GM12878 (cell line): Measurements from ENCODE around the gene ZDHHC17.

ENCODE experiments used
- EZH2 ChIP-seq: IDR thresholded peaks from 2 replicates; pipeline ENCODE4 v1.6.1; 2012; ENCODE audit warnings: low read depth, mild to moderate bottlenecking, control low read depth, inconsistent platforms, low read length, borderline replicate concordance; ENCODE audit not compliant: control insufficient read depth
- NFYB ChIP-seq: IDR thresholded peaks from 2 replicates; pipeline ENCODE4 v1.6.1; 2011; ENCODE audit warnings: low read depth, mild to moderate bottlenecking, low read length, improper control_type of control experiment, moderate library complexity; ENCODE audit not compliant: insufficient read depth
- SMARCA5 ChIP-seq: fragments of 450-650 bp; IDR thresholded peaks from 2 replicates; pipeline ENCODE4 v1.6.1; 2017; ENCODE audit warnings: mild to moderate bottlenecking
- SP1 ChIP-seq: IDR thresholded peaks from one replicate; pipeline ENCODE4 v1.6.1; 2011; ENCODE audit warnings: low read depth, low read length
- SUPT20H ChIP-seq: IDR thresholded peaks from 2 replicates; pipeline ENCODE4 v1.6.1; 2011; ENCODE audit warnings: low read depth, mild to moderate bottlenecking, low read length, moderate library complexity, borderline replicate concordance; ENCODE audit not compliant: control insufficient read depth
- ZNF217 ChIP-seq: fragments of 450-650 bp; IDR thresholded peaks from 2 replicates; pipeline ENCODE4 v1.6.1; 2017; ENCODE audit warnings: antibody characterized with exemption, mild to moderate bottlenecking
- TF ChIP-seq, protein P1 (sequence below), 3 experiments: IDR thresholded peaks in 2 of 3; conservative IDR thresholded peaks in 1 of 3; 2 replicates each; pipeline ENCODE4 v1.5.1; 2011; ENCODE audit warnings: low read depth in 3 of 3, low read length in 3 of 3, mild to moderate bottlenecking in 3 of 3, control low read depth in 2 of 3, moderate library complexity in 2 of 3, inconsistent platforms in 1 of 3, mixed read lengths in 1 of 3; ENCODE audit not compliant: control insufficient read depth in 2 of 3, insufficient read depth in 1 of 3; ENCODE audit errors: extremely low read depth in 1 of 3
- TF ChIP-seq, protein P2 (sequence below): IDR thresholded peaks from 2 replicates; pipeline ENCODE4 v1.6.1; 2011; ENCODE audit warnings: low read depth, low read length, improper control_type of control experiment, borderline replicate concordance
- TF ChIP-seq, protein P3 (sequence below): IDR thresholded peaks from 2 replicates; pipeline ENCODE4 v1.6.1; 2011; ENCODE audit warnings: mild to moderate bottlenecking, low read depth, low read length, moderate library complexity; ENCODE audit not compliant: insufficient replicate concordance
- TF ChIP-seq, protein P4 (sequence below): fragments of 450-650 bp; IDR thresholded peaks from 2 replicates; pipeline ENCODE4 v1.6.1; 2017; ENCODE audit warnings: low read depth, mild to moderate bottlenecking, moderate library complexity
- TF ChIP-seq, protein P5 (sequence below): IDR thresholded peaks from 2 replicates; pipeline ENCODE4 v1.6.1; 2012; ENCODE audit warnings: low read depth, low read length, improper control_type of control experiment

DNA sequence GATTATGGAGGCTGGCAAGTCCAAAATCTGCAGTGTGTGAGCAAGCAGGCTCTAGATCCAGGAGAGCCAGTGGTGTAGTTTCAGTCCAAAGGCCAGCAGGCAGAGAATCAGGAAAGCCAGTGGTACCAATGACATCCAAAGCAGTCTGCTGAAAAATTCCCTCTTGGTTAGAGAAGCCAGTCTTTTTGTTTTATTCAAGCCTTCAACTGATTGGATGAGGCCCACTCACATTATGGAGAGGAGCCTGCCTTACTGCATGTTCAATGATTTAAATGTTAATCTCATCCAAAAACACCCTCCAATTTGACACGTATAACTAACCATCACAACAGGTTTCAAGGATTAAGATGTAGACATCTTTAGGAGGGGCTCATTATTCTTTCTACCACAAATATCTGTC is 49.5 kb upstream of the ZDHHC17 start:
- no peak for TF ChIP-seq SP1
- no peak for TF ChIP-seq SUPT20H
- TF ChIP-seq, protein P1, sequence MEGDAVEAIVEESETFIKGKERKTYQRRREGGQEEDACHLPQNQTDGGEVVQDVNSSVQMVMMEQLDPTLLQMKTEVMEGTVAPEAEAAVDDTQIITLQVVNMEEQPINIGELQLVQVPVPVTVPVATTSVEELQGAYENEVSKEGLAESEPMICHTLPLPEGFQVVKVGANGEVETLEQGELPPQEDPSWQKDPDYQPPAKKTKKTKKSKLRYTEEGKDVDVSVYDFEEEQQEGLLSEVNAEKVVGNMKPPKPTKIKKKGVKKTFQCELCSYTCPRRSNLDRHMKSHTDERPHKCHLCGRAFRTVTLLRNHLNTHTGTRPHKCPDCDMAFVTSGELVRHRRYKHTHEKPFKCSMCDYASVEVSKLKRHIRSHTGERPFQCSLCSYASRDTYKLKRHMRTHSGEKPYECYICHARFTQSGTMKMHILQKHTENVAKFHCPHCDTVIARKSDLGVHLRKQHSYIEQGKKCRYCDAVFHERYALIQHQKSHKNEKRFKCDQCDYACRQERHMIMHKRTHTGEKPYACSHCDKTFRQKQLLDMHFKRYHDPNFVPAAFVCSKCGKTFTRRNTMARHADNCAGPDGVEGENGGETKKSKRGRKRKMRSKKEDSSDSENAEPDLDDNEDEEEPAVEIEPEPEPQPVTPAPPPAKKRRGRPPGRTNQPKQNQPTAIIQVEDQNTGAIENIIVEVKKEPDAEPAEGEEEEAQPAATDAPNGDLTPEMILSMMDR (IDR thresholded peaks at IDR 0.05 in 2 of 3, conservative IDR thresholded peaks at IDR 0.05 in 1 of 3; ENCODE audit: control insufficient read depth in 2 of 3, extremely low read depth in 1 of 3, insufficient read depth in 1 of 3, low read depth in 3 of 3, low read length in 3 of 3): no peak
- TF ChIP-seq, protein P2, sequence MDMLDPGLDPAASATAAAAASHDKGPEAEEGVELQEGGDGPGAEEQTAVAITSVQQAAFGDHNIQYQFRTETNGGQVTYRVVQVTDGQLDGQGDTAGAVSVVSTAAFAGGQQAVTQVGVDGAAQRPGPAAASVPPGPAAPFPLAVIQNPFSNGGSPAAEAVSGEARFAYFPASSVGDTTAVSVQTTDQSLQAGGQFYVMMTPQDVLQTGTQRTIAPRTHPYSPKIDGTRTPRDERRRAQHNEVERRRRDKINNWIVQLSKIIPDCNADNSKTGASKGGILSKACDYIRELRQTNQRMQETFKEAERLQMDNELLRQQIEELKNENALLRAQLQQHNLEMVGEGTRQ: no peak
- TF ChIP-seq, protein P3, sequence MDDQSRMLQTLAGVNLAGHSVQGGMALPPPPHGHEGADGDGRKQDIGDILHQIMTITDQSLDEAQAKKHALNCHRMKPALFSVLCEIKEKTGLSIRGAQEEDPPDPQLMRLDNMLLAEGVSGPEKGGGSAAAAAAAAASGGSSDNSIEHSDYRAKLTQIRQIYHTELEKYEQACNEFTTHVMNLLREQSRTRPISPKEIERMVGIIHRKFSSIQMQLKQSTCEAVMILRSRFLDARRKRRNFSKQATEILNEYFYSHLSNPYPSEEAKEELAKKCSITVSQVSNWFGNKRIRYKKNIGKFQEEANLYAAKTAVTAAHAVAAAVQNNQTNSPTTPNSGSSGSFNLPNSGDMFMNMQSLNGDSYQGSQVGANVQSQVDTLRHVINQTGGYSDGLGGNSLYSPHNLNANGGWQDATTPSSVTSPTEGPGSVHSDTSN: no peak
- TF ChIP-seq SMARCA5: no peak
- no peak for TF ChIP-seq EZH2
- TF ChIP-seq, protein P4, sequence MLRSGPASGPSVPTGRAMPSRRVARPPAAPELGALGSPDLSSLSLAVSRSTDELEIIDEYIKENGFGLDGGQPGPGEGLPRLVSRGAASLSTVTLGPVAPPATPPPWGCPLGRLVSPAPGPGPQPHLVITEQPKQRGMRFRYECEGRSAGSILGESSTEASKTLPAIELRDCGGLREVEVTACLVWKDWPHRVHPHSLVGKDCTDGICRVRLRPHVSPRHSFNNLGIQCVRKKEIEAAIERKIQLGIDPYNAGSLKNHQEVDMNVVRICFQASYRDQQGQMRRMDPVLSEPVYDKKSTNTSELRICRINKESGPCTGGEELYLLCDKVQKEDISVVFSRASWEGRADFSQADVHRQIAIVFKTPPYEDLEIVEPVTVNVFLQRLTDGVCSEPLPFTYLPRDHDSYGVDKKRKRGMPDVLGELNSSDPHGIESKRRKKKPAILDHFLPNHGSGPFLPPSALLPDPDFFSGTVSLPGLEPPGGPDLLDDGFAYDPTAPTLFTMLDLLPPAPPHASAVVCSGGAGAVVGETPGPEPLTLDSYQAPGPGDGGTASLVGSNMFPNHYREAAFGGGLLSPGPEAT: no peak
- no peak for TF ChIP-seq NFYB
- no peak for TF ChIP-seq ZNF217
- TF ChIP-seq, protein P5, sequence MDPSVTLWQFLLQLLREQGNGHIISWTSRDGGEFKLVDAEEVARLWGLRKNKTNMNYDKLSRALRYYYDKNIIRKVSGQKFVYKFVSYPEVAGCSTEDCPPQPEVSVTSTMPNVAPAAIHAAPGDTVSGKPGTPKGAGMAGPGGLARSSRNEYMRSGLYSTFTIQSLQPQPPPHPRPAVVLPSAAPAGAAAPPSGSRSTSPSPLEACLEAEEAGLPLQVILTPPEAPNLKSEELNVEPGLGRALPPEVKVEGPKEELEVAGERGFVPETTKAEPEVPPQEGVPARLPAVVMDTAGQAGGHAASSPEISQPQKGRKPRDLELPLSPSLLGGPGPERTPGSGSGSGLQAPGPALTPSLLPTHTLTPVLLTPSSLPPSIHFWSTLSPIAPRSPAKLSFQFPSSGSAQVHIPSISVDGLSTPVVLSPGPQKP: no peak
